H1 (cell line): ENCODE results near the gene USP36. TPM values are rescaled to one million over a fixed set of nuclear protein-coding genes. Genes with fewer than 3 reads are reported as not detected.

ENCODE experiments used
- EZH2 ChIP-seq: fragments of 200-600 bp; sonication (generic); IDR thresholded peaks from 2 replicates; pipeline ENCODE4 v1.7.1; 2012; ENCODE audit warnings: low read depth, mild to moderate bottlenecking, moderate library complexity, low read length, inconsistent platforms; ENCODE audit not compliant: severe bottlenecking
- GABPA ChIP-seq: IDR thresholded peaks from 2 replicates; pipeline ENCODE4 v1.6.1; 2011; ENCODE audit warnings: mild to moderate bottlenecking, low read length, moderate library complexity, borderline replicate concordance; ENCODE audit not compliant: insufficient read depth
- HDAC2 ChIP-seq, 2 experiments: fragments of 300-600 bp in 1 of 2; sonication (generic) in 1 of 2; IDR thresholded peaks; 2 replicates each; pipeline ENCODE4 v1.6.1; 2011 to 2012; ENCODE audit warnings: low read depth in 2 of 2, low read length in 2 of 2, mild to moderate bottlenecking in 2 of 2, moderate library complexity in 2 of 2, borderline replicate concordance in 1 of 2, inconsistent platforms in 1 of 2
- HDAC6 ChIP-seq: IDR thresholded peaks from one replicate; pipeline ENCODE4 v1.7.1; 2012; ENCODE audit warnings: low read depth, mild to moderate bottlenecking, inconsistent platforms, low read length, moderate library complexity
- PHF8 ChIP-seq: fragments of 200-600 bp; sonication (generic); conservative IDR thresholded peaks from 2 replicates; pipeline ENCODE4 v1.7.1; 2012; ENCODE audit warnings: low read depth, mild to moderate bottlenecking, inconsistent platforms, low read length, moderate library complexity
- RAD21 ChIP-seq, 2 experiments: IDR thresholded peaks in 1 of 2; conservative IDR thresholded peaks in 1 of 2; 2 replicates each; pipeline ENCODE4 v1.6.1; 2011; ENCODE audit warnings: low read depth in 2 of 2, low read length in 2 of 2, improper control_type of control experiment in 1 of 2, inconsistent platforms in 1 of 2, mild to moderate bottlenecking in 1 of 2, moderate library complexity in 1 of 2
- RBBP5 ChIP-seq: IDR thresholded peaks from 2 replicates; pipeline ENCODE4 v1.7.1; 2012; ENCODE audit warnings: low read depth, mild to moderate bottlenecking, inconsistent platforms, low read length, moderate library complexity, borderline replicate concordance
- TBP ChIP-seq: IDR thresholded peaks from 2 replicates; pipeline ENCODE4 v1.6.1; 2011; ENCODE audit warnings: low read depth, low read length, improper control_type of control experiment
- polyA plus RNA-seq, 7 experiments: library from polyadenylated mRNA; depleted of rRNA in 3 of 7; stranded (reverse) in 5 of 7; unstranded in 2 of 7; fragments of >200 nt in 5 of 7; fragments of 200-250 nt in 2 of 7; gene quantifications; 1 replicate in 5 of 7; 2 replicates in 1 of 7; 4 replicates in 1 of 7; pipeline versions ENCODE4 v1.2.1 to v1.2.3, GENCODE V29; 2011 to 2013; ENCODE audit warnings: missing spikeins in 2 of 7, mixed read lengths in 2 of 7
- total RNA-seq: library from RNA; stranded (reverse); fragmentation: NEBNext Ultra II Directional; extraction: Animal tissue kit (Norgen Biotek cat#: 25700); gene quantifications from 2 replicates; pipeline ENCODE4 v1.2.1, GENCODE V29; 2021

Gene USP36
- total and polyA plus RNA-seq, 2 of the 8 experiments (the other 6 are each of a cell fraction or from before 2014, with no cell fraction given), result 40.7 to 67.7 TPM

GRCh38 chr17:78781104-78781892 is 59.3 kb downstream of the USP36 start (continued):
- TF ChIP-seq EZH2 (no peak), RBBP5 (0 out of 2 replicates have a peak, but pooled peaks have one; percentile 37), HDAC2 (IDR thresholded peaks at IDR 0.05; ENCODE audit: borderline replicate concordance in 1 of 2, low read depth in 2 of 2, low read length in 2 of 2) (0 out of 4 replicates have a peak, but pooled peaks of 1 of the 2 experiments have one; percentile 48), HDAC6 (no peak), PHF8 (peak; percentile 40; the same call in 1 of the 2 replicates), GABPA (0 out of 2 replicates have a peak, but pooled peaks have one; percentile 37), TBP (no peak), RAD21 (IDR thresholded peaks at IDR 0.05 in 1 of 2, conservative IDR thresholded peaks at IDR 0.05 in 1 of 2; ENCODE audit: low read depth in 2 of 2, low read length in 2 of 2) (no peak)
